NCI-H187 treated with DMSO at 0.1 percent for 48 hours (cell line): ENCODE measurements around the gene MB21D2.
"Not testable (repeated sequence)": the region's sequence is repeated elsewhere in the genome, so short reads cannot be mapped to it uniquely, and the experiment has no call there.

Experiments
- DNase-seq: peaks from one replicate; lab custom pipeline; 2025; lab: John Stamatoyannopoulos, UW

MB21D2 gene

GRCh38 chr3:192858849-192859585, 58.6 kb downstream of the MB21D2 start:
- no peak for DNase-seq

DNA sequence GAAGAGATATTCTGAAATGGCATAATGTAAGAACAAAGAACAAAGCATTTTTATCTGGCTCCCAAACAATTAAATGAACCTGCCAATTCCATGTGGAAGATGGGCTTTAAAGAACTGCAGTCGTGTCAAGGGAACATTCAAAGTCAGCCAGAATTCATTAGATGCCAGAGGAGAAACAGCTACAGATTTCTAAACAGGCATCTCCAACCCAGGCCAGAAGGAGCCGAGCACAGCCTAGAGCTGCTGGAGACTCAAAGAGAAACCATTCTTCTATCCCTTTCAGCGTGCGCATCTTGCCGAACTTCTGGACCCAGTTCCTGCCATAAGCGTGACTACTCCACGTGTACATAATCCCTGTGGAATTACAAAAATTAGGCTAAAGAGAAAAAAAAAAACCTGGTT, 60.4 kb downstream of the MB21D2 start:
- no peak for DNase-seq

- no peak for DNase-seq
Observed at GRCh38 chr3:192855434-192855833, 62.2 kb downstream of the MB21D2 start.

DNA sequence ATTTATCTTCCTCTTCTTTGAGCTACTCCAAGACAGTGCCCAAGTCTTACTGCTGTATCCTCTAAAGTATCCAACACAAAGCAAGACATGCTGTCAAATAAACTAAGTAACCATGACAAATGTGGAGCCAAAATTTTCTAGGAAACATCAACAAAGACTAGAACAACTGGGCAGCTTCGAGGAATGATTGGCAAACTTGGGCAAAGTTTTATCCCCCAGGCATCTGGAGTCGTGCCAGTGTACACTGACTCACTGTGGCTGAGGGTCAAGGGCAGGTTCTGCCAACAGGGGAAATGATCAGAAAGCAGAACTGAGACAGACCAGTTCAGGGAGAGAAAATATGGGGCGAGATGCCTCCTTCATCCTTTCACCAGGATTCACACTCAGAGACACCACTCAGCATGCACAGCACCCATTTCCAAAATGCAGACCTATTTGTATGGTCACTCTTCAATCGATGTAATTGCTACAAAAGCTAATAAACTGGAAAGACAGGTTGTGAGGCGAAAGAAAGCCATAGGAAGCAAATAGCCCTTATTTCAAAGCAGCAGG, 65.8 kb downstream of the MB21D2 start:
- no peak for DNase-seq

GRCh38 chr3:192850451-192850981, 67.1 kb downstream of the MB21D2 start:
- DNase-seq = no peak

GRCh38 chr3:192849821-192850220, 67.8 kb downstream of the MB21D2 start:
- not testable (repeated sequence) for DNase-seq

DNA sequence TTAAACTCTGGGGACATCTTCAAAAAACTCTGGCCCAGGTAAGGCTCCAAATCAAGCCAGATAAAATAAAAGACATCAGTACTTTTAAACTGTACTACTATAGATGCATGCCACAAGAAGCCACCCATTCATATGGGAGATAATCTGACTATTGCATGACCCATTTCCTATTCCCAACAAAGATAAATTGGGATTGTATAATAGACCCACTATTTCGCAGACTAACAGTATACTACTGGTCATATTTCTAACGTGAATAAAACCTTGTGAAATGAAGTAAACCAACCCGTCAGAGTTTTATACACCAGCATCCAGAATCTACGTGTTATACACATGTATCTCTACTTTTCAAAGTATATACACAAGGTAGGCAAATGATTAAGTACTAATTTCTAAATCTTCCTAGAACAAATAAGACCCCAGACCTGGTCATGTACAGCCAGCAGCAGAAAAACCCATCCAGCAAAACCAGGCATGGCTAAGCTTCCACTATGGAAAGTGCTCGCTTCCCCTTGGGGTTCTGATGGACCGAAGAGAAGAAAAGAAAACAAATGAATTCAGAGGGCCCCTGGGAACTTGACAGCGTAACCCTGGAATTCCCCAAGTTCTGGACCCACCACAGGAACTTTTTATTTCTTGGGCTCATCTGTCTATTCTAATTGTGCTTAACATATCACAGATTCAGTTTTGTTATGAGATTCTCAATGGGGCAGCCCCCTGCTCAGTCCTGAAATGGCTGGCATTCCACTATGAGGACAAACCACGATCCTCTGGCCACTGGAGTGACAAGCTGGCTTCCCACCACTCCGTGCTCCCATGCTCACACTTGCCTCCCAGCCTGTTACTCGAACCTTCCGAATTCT, 69.1 kb downstream of the MB21D2 start:
- DNase-seq = no peak

DNA sequence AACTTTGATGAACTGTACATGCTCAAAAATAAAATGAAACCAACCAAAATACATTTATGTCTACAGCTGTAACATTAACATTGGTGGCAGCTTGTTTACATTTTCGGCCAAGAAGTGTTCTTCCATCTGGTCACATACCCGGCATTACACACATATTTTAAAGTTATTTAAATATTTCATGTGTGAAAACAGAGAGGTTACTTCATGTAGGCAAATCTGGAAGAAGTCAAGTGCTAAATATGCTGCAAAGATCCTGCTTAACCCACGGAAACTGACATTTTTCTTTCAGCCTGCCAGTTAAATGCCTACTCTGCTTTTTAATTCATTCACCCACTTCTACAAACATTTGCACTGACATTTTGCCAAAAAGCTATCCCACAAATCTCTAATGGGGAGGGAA, 69.7 kb downstream of the MB21D2 start:
- DNase-seq = no peak

DNA sequence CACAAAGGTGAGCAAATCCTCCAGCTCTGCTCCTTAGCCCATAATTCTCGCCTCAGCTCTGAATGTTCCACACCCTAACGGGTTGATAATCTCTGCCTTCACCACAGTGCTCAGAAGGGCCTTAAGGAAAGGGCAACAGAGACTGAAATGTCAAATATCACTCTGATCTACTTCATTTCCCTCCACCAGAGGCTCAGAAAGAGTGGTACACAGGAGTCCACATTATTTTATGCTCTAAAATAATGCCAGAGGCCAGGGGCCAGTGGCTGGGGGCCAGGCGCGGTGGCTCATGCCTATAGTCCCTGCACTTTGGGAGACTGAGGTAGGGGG, 72.2 kb downstream of the MB21D2 start:
- no peak for DNase-seq

GRCh38 chr3:192844836-192845525, 72.7 kb downstream of the MB21D2 start:
- no peak for DNase-seq

DNA sequence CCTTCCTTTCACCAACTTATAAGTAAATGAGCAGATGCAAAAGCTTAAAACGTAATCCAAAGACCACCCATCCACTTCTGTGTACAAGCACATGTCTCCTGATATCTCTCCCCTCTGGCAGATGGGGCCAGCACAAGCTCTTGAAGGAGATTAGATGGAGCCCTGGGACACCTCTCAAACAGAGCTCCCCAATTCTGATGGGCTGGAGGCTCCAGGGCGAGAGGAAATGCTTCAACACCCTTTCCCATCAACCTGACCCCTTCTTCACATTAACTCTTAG, 73.2 kb downstream of the MB21D2 start:
- DNase-seq = no peak

DNA sequence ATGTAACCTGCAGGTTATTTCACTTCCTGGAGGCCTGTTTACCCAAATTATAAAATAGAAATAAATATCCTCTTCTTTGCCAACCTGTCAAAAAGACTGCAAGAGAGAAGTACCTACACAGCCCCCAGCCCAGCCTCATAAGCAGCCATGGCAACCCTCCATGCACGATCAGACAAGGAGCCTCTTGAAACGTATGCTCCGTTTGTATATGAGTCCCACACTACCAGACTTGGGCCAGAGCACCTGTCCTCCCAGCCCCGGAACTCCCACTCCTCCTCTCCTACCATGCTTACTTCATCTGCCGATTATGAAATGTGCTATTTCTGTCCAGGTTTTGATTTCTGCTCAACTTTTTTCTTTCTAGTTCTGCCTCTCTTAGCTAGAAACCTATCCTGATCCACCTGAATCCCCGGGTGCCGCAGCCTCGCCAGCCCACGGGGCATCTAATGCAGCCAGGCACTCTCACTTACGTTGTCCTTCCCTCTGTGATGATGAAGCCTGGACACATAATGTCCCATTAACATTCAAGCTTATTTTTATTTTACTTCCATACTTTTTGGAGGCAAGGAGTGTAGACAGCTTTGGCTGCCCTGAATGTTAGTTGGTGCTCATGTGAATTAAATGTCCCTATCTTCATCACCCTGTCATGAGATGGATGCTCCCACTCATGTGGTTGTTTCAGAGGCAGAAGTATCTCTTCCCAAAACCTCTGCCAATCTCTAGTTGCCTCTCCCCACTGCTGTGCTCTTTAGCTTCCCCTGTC, 73.8 kb downstream of the MB21D2 start:
- no peak for DNase-seq

DNA sequence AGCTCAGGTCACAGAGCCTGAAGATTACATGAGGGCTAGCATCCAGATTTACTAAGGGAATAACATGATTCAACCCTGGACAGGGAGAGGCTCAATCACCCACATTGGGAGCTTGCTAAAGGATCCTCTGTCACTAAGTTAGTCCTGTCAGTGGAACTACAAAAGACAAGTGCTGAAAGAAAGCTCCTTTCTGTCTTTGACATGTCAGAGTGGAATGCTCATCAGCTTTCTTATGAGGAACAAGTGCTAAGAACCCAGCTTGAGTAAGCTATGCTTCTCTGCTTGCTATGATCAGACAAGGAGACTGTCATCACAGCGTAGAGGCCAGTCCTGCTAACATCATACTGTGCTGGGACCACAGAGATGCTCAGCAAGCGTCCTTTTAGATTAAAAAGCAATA, 74.5 kb downstream of the MB21D2 start:
- no peak for DNase-seq

- no peak for DNase-seq
Observed at GRCh38 chr3:192842711-192843110, 74.9 kb downstream of the MB21D2 start.

GRCh38 chr3:192842138-192842537, 75.5 kb downstream of the MB21D2 start:
- no peak for DNase-seq

DNA sequence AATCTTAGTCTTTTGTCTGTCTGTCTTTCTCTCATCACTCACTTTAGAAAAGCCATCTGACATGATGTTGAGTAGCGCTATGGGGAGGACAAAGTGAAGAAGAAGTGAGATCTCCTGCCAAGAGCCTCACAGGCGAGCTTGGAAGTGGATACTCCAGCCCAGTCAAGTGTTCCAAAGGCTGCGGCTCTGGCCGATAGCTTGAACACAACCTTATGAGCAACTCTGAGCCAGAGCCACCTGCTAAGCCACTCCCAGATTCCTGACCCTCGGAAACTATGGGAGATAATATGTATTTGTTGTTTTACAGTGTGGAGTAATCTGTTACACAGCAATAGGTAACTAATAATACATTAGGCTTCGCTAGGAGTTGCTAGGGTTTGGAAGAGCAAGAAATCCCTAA, 76.2 kb downstream of the MB21D2 start:
- no peak for DNase-seq

GRCh38 chr3:192840143-192840836, 77.4 kb downstream of the MB21D2 start:
- DNase-seq = no peak

- DNase-seq = no peak
Observed at GRCh38 chr3:192835818-192836815, 81.5 kb downstream of the MB21D2 start.

DNA sequence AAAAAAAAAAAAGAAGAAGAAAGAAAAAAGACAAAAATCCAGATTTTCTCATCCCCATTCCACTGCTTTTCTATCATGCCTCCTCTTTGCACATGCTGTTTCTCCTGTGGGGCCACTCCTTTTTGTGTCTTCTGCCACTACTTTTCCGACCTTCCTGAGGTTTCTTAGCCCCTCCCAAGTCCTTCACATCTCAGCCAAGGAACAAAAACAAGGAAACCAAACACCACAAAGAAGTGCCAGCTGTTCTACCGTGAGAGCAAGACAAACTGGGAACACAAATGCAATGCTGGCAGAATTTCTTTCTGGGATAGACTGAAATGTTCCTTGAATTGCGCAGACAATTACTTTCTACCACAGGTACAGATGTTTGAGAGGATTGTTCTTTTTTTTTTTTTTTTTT, 83.2 kb downstream of the MB21D2 start:
- no peak for DNase-seq
